Neural progenitor cell (in vitro differentiated cells): ENCODE results near the gene ZNF521.

ENCODE experiments used
- CTCF ChIP-seq: fragments of 200-600 bp; sonication (generic); IDR thresholded peaks from 2 replicates; pipeline ENCODE4 v1.5.1; 2017; ENCODE audit warnings: antibody characterized with exemption, mild to moderate bottlenecking
- EZH2phosphoT487 ChIP-seq: fragments of 200-600 bp; sonication (generic); IDR thresholded peaks from 2 replicates; pipeline ENCODE4 v1.6.1; 2017; ENCODE audit warnings: antibody characterized with exemption

DNA sequence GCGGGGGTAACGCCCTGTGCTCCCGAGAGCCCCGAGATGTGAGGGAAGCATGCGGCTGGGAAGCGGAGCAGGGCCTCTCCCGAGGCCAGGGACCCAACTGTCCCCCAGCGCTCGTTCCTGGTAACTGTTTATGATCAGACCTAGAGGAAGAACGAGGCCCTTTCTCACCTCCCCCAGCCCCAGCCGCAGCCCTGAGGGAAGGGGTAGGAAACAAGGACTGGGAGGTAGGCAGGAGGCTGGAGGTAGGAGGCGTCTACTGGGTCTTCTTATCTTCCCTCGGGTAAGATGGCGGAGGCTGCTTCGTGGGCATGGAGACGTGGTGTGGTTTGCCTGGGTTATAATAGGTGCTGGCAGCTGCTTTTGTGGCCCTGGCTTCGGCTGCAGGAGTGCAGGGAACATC is 335.8 kb downstream of the ZNF521 start:
- TF ChIP-seq CTCF (no peak), EZH2phosphoT487 (no peak)
